Right renal pelvis (tissue), 4 donors: ENCODE measurements around the gene TPRKB. TPM values are rescaled to one million over a fixed set of nuclear protein-coding genes. Genes with fewer than 3 reads are reported as not detected.
"Not testable (repeated sequence)": the region's sequence is repeated elsewhere in the genome, so short reads cannot be mapped to it uniquely, and the experiment has no call there.

Source experiments
- DNase-seq, 4 donors: peaks; one replicate each; pipeline ENCODE4 v3.0.0-alpha.2; 2013; ENCODE audit warnings: low read depth in 4 of 4, low spot score in 3 of 4, missing footprints in 1 of 4
- polyA plus RNA-seq, 4 donors: library from polyadenylated mRNA; unstranded; fragments of 120-200 nt; gene quantifications; one replicate each; pipeline ENCODE4 v1.2.1, GENCODE V29; 2013; ENCODE audit not compliant: insufficient read length in 4 of 4

The TPRKB gene
- polyA plus RNA-seq, result 10 to 100 TPM; 66.6 to 82.3 (median 75.4) TPM

DNA sequence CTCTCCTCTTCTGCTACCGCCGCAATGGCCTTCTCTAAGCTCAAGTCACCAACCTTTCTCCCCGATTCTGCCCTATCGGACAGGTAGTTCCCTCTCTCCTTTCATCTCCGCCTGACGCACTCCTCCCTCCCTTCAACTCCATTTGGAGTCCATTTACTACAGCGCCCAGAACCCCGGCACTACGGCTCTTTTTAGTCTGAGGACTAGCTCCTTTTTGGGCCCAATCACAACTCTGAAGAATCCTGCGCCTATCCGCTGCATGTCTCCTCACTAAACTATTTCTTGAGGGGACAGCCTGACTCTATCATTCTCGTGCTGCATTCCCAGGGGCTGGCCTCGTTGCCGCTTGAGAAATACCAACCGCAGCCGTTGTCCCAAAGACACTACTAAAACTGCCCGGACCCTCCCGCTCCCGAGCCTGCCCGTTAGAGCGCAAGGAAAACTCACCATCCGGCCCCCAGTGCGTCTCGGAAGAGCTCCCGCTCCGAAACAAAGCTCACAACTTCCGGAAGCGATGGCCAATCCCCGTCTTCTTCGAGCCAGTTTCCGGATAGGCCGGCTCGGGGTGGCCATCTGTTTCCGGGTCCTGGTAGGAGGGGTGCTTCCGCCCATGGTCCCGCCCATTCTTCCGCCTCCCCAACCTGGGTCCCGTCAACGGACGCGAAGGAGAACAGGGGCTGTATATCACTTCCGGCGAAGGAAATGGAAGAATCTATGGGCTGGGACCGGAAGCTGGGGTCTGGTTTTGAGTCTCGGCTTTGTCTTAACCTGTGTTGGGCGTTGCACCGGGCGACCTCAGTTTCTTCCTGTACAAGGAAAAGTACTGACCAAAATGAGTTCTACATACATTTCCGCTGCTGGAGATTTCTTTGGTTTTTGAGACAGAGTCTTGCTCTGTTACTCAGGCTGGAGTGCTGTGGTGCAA, at the start of gene TPRKB:
Gene TPRKB, minus strand, starts transcription at position 491 of the 925 bp plus-strand sequence. CDS start 2,776 bp downstream, outside the sequence.
- peak; percentile 93 to 94 (median 94) for DNase-seq

DNA sequence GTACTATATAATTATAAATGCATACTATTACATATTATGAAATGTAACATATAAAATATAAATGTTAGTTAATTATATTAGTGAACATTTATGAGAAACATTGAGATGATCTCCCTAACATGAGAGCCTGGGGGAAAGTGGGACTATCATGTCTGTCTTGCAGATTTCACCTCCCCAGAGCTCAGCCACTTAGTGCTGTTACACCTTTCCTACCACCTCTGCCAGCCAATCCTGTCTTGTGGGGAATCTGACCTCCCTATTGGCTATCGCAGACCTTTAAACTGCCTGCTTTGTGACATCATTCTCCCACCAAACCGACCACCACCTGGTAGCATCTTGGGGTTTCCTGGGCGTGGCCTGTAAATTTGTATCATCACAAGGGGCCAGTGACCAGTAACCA, 46.7 kb upstream of the TPRKB start, which contains the start of gene C2orf78:
Gene C2orf78, plus strand, starts transcription at position 301 of the 400 bp plus-strand sequence. CDS start 127 bp downstream, outside the sequence.
- not testable (repeated sequence) for DNase-seq

DNA sequence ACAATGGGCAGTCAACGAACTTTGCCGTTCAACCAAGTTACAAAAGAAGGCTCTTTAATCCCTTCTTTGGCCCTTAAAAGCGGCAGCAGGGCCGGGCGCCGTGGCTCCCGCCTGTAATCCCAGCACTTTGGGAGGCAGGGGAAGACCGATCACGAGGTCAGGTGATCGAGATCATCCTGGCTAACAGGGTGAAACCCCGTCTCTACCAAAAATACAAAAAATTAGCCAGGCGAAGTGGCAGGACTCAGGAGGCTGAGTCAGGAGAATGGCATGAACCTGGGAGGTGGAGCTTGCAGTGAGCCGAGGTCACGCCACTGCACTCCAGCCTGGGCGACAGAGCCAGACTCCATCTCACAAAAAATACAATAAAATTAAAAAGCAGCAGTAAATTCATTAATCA, 46.3 kb upstream of the TPRKB start:
- not testable (repeated sequence) for DNase-seq

DNA sequence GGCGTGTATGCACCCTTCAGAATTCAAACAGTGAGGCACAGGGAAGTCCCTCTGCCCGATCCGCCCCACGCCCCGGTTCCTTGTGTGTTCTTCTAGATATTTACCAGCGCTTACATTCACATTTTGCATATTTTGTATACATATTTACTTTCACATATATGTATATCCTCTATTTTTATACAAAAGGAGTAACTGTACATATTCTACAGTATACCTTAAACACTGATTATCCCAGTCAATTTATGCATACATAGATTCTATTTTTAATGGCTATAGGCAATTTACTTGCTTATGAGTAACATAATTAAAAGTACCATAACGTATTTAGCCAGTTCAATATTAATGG, 43.1 kb upstream of the TPRKB start:
- no peak for DNase-seq

DNA sequence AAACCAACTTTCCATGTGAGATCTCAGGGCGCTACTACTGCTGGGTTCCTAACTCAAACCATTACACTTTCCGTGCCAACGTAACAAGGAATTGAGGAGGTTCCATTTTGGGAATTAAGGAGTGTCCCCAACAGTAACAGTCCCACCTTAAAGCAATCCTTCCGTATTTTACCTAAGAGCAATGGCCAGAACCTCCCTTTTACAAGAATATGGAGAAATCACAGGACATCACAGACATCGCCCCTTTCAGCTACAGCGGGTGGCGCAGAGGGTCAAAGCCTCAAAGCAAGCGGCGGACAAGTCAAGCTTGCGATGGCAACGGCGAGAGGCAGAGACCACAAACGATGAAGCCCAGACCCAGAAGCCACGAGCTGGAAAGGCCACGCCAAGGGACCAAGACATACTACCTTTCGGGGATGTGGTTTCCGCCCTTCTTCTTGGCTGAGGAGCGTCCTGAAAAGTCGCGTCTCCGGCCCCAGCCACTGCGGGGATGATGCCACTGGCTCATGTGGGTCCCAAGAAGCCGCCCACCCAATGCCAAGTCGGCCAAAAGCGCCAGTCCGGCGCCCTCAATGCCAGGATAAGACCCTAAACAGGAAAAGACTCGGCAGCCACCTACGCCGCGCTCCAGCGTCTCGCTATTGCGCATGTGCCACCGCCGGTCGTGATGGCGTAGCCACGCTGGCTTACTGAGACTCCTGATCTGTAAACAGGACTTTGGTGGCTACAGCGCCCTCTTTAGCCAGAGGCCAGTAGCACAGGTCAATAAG, 42.5 kb upstream of the TPRKB start, which contains the start of gene DUSP11:
Gene DUSP11, minus strand, starts transcription at position 637 of the 770 bp plus-strand sequence. Its CDS starts 129 bp downstream, at position 508.
- DNase-seq, result peak; percentile 88 to 92 (median 90)

DNA sequence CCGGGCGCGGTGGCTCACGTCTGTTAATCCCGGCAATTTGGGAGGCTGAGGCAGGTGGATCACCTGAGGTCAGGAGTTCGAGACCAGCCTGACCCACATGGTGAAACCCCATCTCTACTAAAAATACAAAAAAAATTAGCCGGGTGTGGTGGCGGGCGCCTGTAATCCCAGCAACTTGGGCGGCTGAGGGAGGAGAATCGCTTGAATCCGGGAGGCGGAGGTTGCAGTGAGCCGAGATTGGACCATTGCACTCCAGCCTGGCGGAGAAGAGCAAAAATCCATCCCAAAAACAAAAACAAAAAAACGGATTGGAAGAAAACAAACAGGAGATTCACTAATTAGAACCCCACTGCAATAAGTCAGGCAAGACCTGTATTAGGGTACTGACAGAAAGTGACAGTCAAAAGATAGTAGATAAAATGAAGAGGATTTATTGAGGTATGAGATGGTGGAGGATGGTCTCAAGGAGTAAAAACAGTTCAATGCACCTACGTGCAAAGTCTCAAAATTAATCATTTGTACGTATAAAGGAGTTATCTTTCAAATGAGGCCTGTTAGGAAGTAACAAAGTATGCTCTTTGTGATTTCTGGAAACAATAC, 41.8 kb upstream of the TPRKB start:
- not testable (repeated sequence) for DNase-seq

DNA sequence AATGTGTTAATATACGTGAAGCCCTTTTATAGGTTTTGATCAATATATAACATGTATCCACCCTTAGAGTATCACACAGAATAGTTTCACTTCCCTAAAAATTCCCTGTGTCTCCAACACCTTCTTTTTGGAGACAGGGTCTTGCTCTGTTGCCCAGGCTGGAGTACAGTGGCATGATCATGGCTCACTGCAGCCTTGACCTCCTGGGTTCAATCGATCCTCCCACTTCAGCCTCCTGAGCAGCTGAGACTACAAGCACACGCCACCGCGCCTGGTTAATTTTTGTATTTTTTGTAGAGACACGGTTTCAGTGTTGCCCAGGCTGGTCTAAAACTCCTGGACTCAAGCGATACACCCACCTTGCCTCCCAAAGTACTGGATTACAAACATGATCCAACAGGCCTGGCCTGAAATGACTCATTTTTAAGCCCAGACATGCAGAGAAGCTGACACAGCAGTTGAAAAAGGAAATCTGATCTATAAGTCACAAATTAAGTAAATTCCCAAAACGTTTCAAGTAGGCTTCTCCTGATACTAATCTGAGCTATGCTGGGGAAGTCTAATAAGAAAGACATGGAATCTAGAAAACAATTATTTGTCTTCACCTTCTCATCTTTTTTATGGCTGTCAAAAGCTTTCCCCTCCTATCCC, 39.8 kb upstream of the TPRKB start:
- no peak for DNase-seq

DNA sequence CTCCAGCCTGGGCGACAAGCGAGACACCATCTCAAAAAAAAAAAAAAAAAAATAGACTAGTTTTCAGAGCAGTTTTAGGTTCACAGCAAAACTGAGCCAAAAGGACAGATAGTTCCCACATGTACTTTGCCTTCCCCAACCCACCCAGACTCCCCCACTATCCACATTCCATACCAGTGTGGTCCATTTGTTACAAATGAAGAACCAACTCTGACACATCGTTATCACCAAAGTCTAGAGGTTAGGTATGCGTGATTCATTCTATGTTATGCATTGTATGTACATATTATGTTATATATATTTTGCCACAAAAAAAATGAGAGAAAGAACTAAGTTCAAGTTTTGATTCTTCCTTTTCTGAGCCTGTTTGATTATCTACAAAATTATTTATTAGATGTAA, 39.2 kb upstream of the TPRKB start:
- no peak for DNase-seq

DNA sequence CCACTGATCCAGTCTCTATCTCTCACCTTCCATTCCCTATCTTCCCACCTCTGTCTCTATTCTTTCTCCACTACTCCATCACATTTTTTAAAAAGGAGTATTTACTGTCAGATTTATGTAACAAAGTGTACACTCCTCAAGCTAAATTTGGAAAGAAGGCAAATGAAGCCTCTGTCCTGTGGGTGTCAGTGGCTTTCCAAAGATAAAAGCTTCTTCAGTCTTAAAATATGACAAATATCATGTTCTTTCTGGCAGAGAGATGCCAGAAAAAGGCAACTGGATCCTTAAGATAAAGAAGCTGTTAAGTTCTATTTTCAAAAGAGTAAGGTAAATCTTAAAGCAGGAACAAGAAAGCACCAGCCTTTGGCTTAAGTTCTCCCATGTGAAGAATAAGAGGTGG, 35.7 kb upstream of the TPRKB start:
- no peak for DNase-seq

DNA sequence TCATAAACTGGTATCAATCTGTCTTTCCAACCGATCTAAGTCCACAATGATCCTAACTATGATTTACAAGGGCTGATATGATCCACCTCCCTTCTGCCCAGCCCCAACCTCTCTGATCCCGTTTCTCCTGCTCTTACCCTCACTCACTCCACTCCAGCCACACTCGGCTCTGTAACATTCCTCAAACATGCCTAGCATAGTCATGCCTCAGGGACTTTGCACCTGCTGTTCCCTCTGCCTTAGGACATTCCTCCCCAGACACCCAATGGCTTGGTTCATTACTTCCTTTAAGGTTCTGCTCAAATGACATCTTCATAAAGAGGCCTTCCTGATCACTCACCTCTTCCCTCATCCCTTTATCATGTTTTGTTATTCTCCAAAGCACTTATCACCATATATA, 33.6 kb upstream of the TPRKB start:
- no peak for DNase-seq

DNA sequence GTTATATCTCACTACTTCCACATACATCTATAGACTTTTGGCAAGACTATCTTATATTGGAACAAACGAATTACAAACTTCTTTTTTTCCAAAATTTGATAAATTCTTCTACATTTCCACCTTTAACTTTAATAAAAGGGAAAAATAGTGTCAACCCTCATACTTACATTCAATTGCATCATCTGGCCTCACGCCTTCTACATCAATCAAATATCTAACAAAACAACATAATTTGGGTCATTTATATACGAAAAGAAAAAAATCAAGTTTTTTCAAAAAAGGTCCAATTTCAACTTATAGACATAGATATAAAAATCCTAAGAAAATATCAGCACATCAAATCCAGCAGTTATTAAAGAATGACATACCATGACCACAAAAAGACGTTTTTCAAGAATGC, 29.8 kb upstream of the TPRKB start:
- no peak for DNase-seq

DNA sequence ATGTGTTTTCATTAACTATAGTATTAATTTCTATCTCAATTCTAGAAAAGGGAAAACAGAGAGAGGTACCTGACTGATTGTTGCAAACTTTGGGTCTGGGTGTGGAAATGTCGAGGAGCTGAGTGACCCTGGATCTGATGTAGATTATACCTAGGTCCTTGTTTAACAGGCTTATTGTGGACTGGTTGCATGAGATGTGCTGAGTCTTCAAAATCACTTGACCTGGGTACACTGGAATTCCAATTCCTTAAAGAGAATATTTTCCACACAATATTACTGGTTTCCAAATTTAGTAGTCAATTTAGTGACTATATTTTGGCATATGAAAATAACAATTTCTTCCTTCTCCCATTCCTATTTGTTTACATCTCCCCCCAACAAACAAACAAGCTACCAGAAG, 29.2 kb upstream of the TPRKB start:
- no peak for DNase-seq

DNA sequence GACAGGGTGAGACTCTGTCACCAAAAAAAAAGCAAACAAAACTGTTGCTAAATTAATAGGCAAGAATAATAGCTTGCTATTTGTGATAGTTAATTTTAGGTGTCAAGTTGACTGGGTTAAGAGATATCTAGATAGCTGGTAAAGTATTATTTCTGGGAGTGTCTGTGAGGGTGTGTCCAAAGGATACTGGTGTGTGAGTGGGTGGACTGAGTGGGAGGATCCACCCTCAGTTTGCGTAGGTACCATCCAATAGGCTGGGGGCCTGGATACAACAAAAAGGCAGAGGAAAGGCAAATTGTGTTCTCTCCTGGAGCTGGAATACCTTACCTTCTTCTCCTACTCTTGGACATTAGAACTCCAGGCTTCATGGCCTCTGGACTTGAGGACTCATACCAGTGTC, 27.8 kb upstream of the TPRKB start:
- no peak for DNase-seq

DNA sequence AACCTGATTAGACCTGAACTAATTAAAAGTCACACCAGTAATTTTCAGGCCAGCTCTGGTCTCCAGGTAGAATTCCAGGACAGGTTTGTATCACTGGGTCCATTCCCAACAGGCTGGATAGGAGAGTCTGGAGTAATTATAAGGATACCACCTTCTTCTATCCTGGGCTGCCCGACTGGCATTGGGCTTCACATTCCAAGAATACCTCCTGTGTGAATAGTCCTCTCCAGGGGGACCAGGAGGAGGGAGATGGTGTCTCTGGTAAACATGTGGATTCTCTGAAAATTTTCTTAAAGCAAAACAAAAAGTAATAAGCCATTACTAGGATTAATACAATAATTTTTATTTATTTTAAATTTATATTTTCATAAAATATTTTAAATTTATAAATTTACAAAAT, 25.4 kb upstream of the TPRKB start:
- DNase-seq, result no peak

DNA sequence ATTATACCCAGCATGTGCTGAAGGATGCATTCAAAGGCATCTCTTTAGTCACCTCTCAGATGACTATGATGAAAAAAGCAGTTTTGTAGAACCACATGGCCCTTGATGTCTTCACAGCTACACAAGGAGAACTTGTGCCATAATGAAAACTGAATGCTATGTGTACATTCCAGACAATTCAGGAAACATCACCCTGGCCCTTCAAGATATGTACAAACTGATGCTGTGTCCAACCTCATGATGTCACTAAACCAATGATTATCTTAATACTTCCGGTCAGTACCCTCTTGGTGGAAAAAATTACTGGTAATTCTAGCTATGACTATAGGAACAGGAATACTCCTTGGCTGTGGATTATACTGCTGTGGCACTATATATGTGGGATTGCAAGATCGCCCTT, 22.8 kb upstream of the TPRKB start:
- no peak for DNase-seq

DNA sequence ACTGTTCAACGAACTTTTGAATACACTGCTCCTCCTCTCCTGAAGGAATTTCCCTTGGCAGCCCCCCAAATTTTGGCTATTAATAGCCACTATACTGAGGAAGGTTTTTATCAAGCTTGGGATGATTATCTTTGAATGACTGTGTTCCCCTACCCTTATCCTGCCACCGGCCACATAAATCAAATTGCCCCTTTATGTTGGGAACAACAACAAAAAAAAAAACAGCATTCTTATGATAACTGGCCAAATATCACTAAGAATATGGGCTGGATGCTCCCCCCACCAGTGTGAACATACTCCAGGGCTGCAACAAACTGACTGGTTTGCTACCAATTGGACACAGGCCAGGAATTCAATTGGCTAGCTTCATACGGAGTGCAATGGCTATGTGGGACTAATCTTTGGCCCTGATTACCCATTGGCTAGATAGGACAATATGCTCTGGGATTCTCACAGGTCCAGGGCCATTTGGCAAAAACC, 22.2 kb upstream of the TPRKB start:
- no peak for DNase-seq

DNA sequence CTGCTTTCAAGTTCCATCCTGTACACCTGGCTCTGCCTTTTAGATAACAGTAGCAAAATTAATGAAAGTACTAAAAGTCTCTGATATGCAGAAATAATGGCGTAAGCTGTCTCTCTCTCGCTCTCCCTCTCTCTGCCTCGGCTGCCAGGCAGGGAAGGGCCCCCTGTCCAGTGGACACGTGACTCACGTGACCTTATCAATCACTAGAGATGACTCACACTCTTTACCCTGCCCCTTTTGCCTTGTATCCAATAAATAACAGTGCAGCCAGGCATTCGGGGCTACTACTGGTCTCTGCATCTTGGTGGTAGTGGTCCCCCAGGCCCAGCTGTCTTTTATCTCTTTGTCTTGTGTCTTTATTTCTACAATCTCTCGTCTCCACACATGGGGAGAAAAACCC, 17.2 kb upstream of the TPRKB start:
- DNase-seq, result not testable (repeated sequence)

DNA sequence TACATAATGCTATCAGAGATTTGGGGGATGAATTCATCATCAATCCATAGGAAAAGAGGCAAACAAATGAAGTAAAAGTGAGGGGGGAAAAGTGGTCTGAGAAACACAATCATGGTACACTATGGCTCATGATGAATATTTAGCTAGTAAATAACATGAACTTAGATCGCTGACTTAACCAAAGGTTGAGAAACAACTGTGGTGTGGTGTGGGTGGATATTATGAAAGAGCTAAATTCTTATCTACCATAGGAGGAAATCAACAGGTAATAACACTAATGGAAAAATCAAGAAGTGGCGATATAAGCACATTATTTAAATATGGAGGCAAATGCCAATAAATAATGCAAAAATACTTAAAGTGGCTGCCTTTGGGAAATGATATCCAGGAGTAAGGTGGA, 12.2 kb upstream of the TPRKB start:
- no peak for DNase-seq

DNA sequence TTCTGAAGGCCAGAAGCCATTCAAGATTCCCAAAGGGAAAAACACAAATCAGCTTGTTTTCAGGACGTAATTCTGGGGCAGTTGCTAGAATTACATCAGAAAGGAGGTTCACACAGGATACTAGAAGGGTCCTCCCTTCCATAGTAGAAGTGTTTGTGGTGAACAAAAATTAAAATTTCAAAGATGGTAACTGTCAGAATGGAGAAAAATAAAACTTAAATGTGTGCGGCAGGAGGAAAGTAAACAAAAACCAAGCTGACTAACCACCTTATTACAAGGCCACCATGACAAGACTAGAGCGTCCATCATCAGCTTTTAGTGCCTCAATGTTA, 9.7 kb upstream of the TPRKB start:
- DNase-seq, result no peak
